Transverse colon (tissue), 4 donors: ENCODE results near the gene SP110. TPM values are rescaled to one million over a fixed set of nuclear protein-coding genes. Genes with fewer than 3 reads are reported as not detected.
A peak's percentile ranks its signal among the peaks of the same experiment; 100 is the strongest.

Experiments
- DNase-seq: peaks from one replicate; pipeline ENCODE4 v3.0.0-alpha.2; 2019
- H3K27ac ChIP-seq, 4 donors: fragments of 200-600 bp; sonication (generic); 2 replicates each; pipeline ENCODE4 v1.5.1; 2016 to 2018; ENCODE audit warnings: inconsistent platforms in 4 of 4
- H3K27me3 ChIP-seq: fragments of 200-600 bp; sonication (generic); 2 replicates; pipeline ENCODE4 v1.5.1; 2017; ENCODE audit warnings: inconsistent platforms
- H3K36me3 ChIP-seq, 4 donors: fragments of 200-600 bp; sonication (generic); 2 replicates each; pipeline ENCODE4 v1.5.1; 2017 to 2019; ENCODE audit warnings: inconsistent platforms in 4 of 4
- H3K4me1 ChIP-seq, 4 donors: fragments of 200-600 bp; sonication (generic); 2 replicates each; pipeline ENCODE4 v1.5.1; 2017 to 2020; ENCODE audit warnings: inconsistent platforms in 4 of 4
- H3K4me3 ChIP-seq, 4 donors: fragments of 200-600 bp; sonication (generic); 1 replicate in 1 of 4; 2 replicates in 3 of 4; pipeline versions ENCODE4 v1.5.1 to v1.6.1; 2017 to 2019; ENCODE audit warnings: inconsistent platforms in 4 of 4
- H3K9me3 ChIP-seq, 2 donors: fragments of 200-600 bp; sonication (generic); 2 replicates each; pipeline ENCODE4 v1.5.1; 2017 to 2019; ENCODE audit warnings: inconsistent platforms in 2 of 2
- EP300 ChIP-seq: sonication (generic); formaldehyde crosslinking; IDR thresholded peaks from one replicate; pipeline ENCODE4 v1.6.1; 2017; ENCODE audit warnings: antibody characterized with exemption, low read depth
- POLR2A ChIP-seq: fragments of 450-650 bp; IDR thresholded peaks from one replicate; pipeline ENCODE4 v1.6.1; 2016; ENCODE audit warnings: antibody characterized with exemption, mild to moderate bottlenecking, moderate library complexity
- POLR2AphosphoS5 ChIP-seq, 3 donors: sonication (generic); formaldehyde crosslinking; IDR thresholded peaks; one replicate each; pipeline ENCODE4 v1.6.1; 2016; ENCODE audit warnings: antibody characterized with exemption in 3 of 3
- WGBS, 2 donors: methylation state at CpG; one replicate each; pipeline ENCODE4 v1.1.5; 2018; ENCODE audit warnings: low coverage in 1 of 2; 5-methylcytosine and 5-hydroxymethylcytosine counted together
- in situ Hi-C, 4 donors: fragments of 200-750 bp; cut with MboI; loops; one replicate each; pipeline versions ENCODE4 v1.15.0 to v1.15.1; 2017; ENCODE audit warnings: low sequenced_read_pairs in 3 of 4, low pct_ligation_motif_present in 1 of 4, low pct_unique_long_range_greater_than_20kb in 1 of 4
- intact Hi-C: fragments of 100-400 bp; cut with DNase I; formaldehyde crosslinking; loops from one replicate; pipeline ENCODE4 v1.15.1; 2023; ENCODE audit warnings: low total_unique reads
- total RNA-seq, 4 donors: library from RNA; depleted of rRNA; stranded (reverse); fragments of >200 nt; gene quantifications; one replicate each; pipeline ENCODE4 v1.1.0, GENCODE V29; 2016
- TF ChIP-seq, protein P1 (sequence below), 5 experiments: fragments of 200-600 bp in 3 of 5; fragments of 450-650 bp in 2 of 5; sonication (generic) in 3 of 5; IDR thresholded peaks; 1 replicate in 2 of 5; 2 replicates in 3 of 5; pipeline ENCODE4 v1.5.1; 2016 to 2017; ENCODE audit warnings: antibody characterized with exemption in 5 of 5, inconsistent platforms in 3 of 5, mild to moderate bottlenecking in 2 of 5, moderate library complexity in 1 of 5

SP110 gene
- total RNA-seq, 4 donors from 2014 or later: 15.0 to 38.4 (median 29.5) TPM

DNA sequence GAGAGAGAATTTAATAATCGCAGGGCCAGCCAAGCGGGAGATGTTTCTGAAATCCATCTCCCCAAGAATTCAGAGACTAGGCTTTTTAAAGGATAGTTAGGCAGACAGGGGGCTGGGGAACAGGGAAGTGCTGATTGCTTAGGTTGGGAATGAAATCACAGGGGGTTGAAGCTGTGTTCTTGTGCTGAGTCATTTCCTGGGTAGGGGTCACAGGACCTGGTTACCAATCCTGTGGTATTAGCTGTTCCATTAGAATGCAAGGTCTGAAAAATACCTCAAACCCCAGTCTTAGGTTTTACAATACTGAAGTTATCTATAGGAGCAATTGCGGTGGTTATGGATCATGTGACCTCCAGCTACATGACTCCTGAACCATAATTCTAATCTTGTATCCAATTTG lies 10.3 kb upstream of the SP110 start:
- 80 to 81% methylated on average over 3 of the region's 3 CpGs for WGBS, 2 donors
- TF ChIP-seq EP300: no peak
- TF ChIP-seq, protein P1, sequence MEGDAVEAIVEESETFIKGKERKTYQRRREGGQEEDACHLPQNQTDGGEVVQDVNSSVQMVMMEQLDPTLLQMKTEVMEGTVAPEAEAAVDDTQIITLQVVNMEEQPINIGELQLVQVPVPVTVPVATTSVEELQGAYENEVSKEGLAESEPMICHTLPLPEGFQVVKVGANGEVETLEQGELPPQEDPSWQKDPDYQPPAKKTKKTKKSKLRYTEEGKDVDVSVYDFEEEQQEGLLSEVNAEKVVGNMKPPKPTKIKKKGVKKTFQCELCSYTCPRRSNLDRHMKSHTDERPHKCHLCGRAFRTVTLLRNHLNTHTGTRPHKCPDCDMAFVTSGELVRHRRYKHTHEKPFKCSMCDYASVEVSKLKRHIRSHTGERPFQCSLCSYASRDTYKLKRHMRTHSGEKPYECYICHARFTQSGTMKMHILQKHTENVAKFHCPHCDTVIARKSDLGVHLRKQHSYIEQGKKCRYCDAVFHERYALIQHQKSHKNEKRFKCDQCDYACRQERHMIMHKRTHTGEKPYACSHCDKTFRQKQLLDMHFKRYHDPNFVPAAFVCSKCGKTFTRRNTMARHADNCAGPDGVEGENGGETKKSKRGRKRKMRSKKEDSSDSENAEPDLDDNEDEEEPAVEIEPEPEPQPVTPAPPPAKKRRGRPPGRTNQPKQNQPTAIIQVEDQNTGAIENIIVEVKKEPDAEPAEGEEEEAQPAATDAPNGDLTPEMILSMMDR (IDR thresholded peaks at IDR 0.05): no peak
- no peak for TF ChIP-seq POLR2AphosphoS5 (IDR thresholded peaks at IDR 0.05)
- TF ChIP-seq POLR2A: no peak
- no peaks in the 10 kb centered on the region for H3K27me3 ChIP-seq
- intact Hi-C loops (no loop called here), in situ Hi-C loops (no loop called here)
- no peak for DNase-seq
- no peaks in the 10 kb centered on the region for H3K4me1 ChIP-seq
- no peaks in the 10 kb centered on the region for H3K36me3 ChIP-seq
- no peaks in the 10 kb centered on the region for H3K9me3 ChIP-seq
- H3K27ac ChIP-seq: no peak overlapping the region
- no peak overlapping the region for H3K4me3 ChIP-seq

DNA sequence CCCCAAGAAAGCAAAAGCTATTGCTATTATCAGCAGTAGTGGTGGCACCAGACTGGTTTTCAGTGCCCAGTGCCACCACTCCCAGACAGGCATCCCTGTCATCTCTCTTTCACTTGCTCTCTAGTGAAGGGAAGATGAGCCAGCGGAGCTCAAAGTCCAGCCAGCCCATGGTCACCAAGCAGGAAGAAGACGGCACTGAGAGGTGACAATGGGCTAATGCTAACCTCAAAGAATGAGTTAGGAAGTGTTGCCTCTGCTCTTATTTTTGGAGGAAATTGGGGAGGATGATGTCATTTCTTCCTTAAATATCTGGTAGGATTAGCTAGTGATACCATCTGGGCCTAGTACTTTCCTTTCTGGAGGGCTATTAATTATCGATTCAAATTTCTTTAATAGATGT lies 7.4 kb upstream of the SP110 start:
- H3K4me1 ChIP-seq: no peaks in the 10 kb centered on the region
- 82 to 87% methylated on average over 1 to 3 of the region's 3 CpGs for WGBS, 2 donors
- intact Hi-C loops (no loop called here), in situ Hi-C loops (no loop called here)
- no peak for DNase-seq
- no peaks in the 10 kb centered on the region for H3K36me3 ChIP-seq
- no peak overlapping the region for H3K4me3 ChIP-seq
- TF ChIP-seq EP300 (no peak), POLR2AphosphoS5 (IDR thresholded peaks at IDR 0.05) (no peak), POLR2A (no peak)
- TF ChIP-seq, protein P1 (IDR thresholded peaks at IDR 0.05): no peak
- H3K27ac ChIP-seq: peak overlapping the region in 1 of 4 donors; percentile 20
- no peaks in the 10 kb centered on the region for H3K9me3 ChIP-seq
- H3K27me3 ChIP-seq: no peaks in the 10 kb centered on the region

DNA sequence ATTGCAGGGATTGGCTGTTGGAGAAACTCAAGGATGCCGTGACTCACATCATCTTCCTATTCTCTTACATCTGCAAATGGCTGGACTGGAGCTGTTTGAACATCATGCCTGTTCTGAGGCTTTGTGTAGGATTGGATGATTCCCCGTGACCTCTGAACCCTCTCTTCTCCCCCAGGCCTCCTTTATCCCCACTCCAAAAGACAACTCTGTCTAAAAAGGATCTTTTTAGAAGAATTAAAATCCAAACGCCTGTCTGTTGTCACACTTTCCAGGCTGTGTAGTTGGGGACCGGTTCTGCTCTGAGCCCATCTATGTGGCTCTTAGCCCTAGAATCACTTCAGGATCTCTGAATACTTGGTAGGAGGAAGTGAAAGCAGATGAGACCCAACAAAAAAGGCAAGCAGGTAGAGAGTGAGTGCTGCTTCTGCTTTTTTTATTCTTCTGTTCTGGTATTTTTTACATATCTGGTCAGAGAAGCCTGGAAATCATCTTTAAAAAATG lies 6.3 kb upstream of the SP110 start:
- intact Hi-C loops: no loop called here
- in situ Hi-C loops: no loop called here
- Histone ChIP-seq H3K27ac (peak overlapping the region; percentile 49 to 70 (median 63)), H3K4me1 (no peaks in the 10 kb centered on the region), H3K9me3 (no peaks in the 10 kb centered on the region), H3K36me3 (no peaks in the 10 kb centered on the region), H3K27me3 (no peaks in the 10 kb centered on the region), H3K4me3 (peak overlapping the region in 3 of 4 donors; percentile 0 to 37 (median 8))
- TF ChIP-seq EP300: no peak
- TF ChIP-seq, protein P1 (IDR thresholded peaks at IDR 0.05): no peak
- no peak for DNase-seq
- WGBS, 2 donors: 65 to 79% methylated on average over 4 of the region's 4 CpGs

DNA sequence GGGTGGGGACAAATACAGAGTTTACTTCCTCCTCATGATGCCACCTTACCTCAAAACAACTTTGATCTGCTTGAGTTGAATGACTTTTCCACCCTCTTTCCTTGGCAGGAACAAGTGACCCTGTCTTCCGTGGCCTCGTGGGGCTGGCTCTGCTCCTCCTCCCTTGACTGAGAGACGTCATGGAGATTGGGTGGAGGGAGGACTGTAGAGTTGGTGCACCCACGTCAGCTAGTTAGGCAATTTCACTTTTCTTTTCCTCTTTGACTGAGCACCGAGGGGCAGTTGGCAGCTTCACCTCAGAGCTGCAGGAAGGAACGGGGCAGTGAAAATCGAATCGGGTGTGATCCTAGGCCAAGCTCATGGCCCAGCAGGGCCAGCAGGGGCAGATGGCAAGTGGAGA lies 5.7 kb upstream of the SP110 start, which contains the start of gene SP140:
SP140 (plus strand) TSS at position 251 of the 400 bp plus-strand sequence; CDS start at position 360, 109 bp downstream.
- DNase-seq: peak; percentile 73
- Histone ChIP-seq H3K4me1 (peaks cover 0 to 3% (median 2%) of the 10 kb centered on the region in 4 donors), H3K27ac (peak within 1 kb of the TSS; percentile 50 to 70 (median 63)), H3K9me3 (no peaks in the 10 kb centered on the region), H3K4me3 (peak within 1 kb of the TSS in 3 of 4 donors; percentile 0 to 37 (median 8)), H3K27me3 (no peaks in the 10 kb centered on the region), H3K36me3 (no peaks in the 10 kb centered on the region)
- 51 to 86% methylated on average over 8 of the region's 8 CpGs for WGBS, 2 donors
- in situ Hi-C loops: no loop called here
- intact Hi-C loops: no loop called here
- TF ChIP-seq POLR2AphosphoS5 (IDR thresholded peaks at IDR 0.05) (peak in 2 of 3 donors; percentile 69 to 80), EP300 (no peak), POLR2A (peak; percentile 53)
- TF ChIP-seq, protein P1 (IDR thresholded peaks at IDR 0.05): no peak
